ENCODE measurements around the gene CCZ1B. TPM values are rescaled to one million over a fixed set of nuclear protein-coding genes. Genes with fewer than 3 reads are reported as not detected.
"Not testable (repeated sequence)": the region's sequence is repeated elsewhere in the genome, so short reads cannot be mapped to it uniquely, and the experiment has no call there.

CCZ1B gene
- total and polyA plus RNA-seq, 2 of the 8 experiments (the other 6 are each of a cell fraction or from before 2014, with no cell fraction given) = 18.0 to 55.2 TPM

DNA sequence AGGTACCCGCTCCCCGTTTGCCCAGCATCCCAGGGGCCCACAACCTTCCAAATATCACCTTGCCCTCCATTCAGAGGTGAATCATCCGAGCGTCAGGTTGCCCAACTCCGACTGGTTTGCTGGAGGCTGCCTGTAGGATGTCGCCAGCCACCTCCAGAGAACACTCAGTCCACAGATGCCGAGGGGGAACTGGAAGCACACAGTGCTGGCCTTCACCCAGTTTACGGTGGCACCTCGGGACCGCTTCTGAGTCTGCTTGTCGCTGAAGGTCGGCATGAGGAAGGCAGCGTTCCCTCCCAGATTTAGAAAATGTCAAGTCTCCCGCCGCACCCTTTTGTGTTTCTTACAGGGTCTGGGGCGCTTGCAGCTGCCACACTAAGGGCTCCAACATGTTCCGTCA lies 27.6 kb upstream of the CCZ1B start:
- H2AK5ac ChIP-seq (ENCODE audit: low read depth, low read length); H3K4me1 ChIP-seq (replicated peaks in 1 of 4; ENCODE audit: control insufficient read depth in 3 of 4, insufficient read depth in 4 of 4, low read length in 3 of 4); H3K4me3 ChIP-seq (ENCODE audit: extremely low read depth in 1 of 4, insufficient read depth in 2 of 4, low read depth in 3 of 4, low read length in 4 of 4); POLR2A ChIA-PET (ENCODE audit: partially characterized antibody); H3K79me1 ChIP-seq (ENCODE audit: low read depth, low read length); H4K8ac ChIP-seq (ENCODE audit: extremely low read depth, insufficient read depth, low read length); H4K5ac ChIP-seq (ENCODE audit: insufficient read length, low read depth, low read length); H3K14ac ChIP-seq (ENCODE audit: insufficient read length); H2BK12ac ChIP-seq (ENCODE audit: low read depth, low read length); H3K9me3 ChIP-seq (ENCODE audit: insufficient read depth in 2 of 2, low read depth in 1 of 2, low read length in 1 of 2); H4K20me1 ChIP-seq (replicated peaks in 1 of 2; ENCODE audit: control insufficient read depth in 1 of 2, insufficient read depth in 2 of 2, low read length in 2 of 2); H3K56ac ChIP-seq (replicated peaks; ENCODE audit: insufficient read length, low read depth, low read length); H3K27me3 ChIP-seq (replicated peaks in 1 of 4; ENCODE audit: control insufficient read depth in 3 of 4, extremely low read depth in 1 of 4, insufficient read depth in 3 of 4, low read length in 3 of 4); H3K79me2 ChIP-seq (ENCODE audit: control insufficient read depth in 1 of 2, insufficient read depth in 2 of 2, low read length in 2 of 2); H2BK20ac ChIP-seq (ENCODE audit: low read length); H3K27ac ChIP-seq (ENCODE audit: low read depth, low read length); H2AFZ ChIP-seq (ENCODE audit: low read length); DNase-seq (ENCODE audit: low read depth in 1 of 2, low spot score in 2 of 2); H3K18ac ChIP-seq (ENCODE audit: extremely low read depth, low read length); H3K23me2 ChIP-seq (ENCODE audit: low read depth, low read length); H2BK5ac ChIP-seq (ENCODE audit: low read depth, low read length); H2BK15ac ChIP-seq (ENCODE audit: low read length); H3K4ac ChIP-seq (replicated peaks; ENCODE audit: insufficient read length, low read depth, low read length); H2BK120ac ChIP-seq (replicated peaks; ENCODE audit: low read depth, low read length); FAIRE-seq; H3K9ac ChIP-seq (replicated peaks in 1 of 4; ENCODE audit: extremely low read depth in 1 of 4, low read depth in 3 of 4, low read length in 3 of 4); H4K91ac ChIP-seq (replicated peaks; ENCODE audit: insufficient read length, low read length); H3K4me2 ChIP-seq (ENCODE audit: insufficient read depth in 1 of 2, low read depth in 2 of 2, low read length in 2 of 2); H3K23ac ChIP-seq (ENCODE audit: insufficient read length); CTCF ChIA-PET (ENCODE audit: partially characterized antibody); H3K36me3 ChIP-seq (ENCODE audit: control insufficient read depth in 2 of 4, insufficient read depth in 4 of 4, low read length in 3 of 4): not testable (repeated sequence)
- WGBS, 2 experiments (ENCODE audit: extremely low coverage in 1 of 2, insufficient coverage in 1 of 2, insufficient read length in 1 of 2, insufficient replicate concordance in 2 of 2, low coverage in 1 of 2, low lambda C conversion rate in 2 of 2, missing lambda C conversion rate in 1 of 2) = 84% methylated on average over 17 of the region's 17 CpGs; no CpG with 5 or more reads in 1 of the 2 experiments

DNA sequence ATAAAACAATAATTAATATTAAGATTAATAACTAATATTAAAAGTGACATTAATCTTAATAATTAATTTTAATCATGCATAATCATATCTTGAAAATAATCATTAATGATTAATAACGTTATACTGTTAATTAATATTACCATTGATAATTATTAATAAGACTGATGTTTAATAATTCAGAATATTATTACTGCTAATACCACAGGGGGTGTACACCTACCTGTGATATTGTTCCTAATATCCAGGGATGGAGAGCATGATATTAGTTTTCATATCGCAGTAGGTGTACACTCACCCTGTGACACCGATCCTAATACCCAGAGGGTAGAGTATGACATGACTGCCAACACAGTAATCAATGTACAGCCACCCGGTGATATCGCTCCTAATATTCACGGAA lies 23.1 kb upstream of the CCZ1B start:
- H2BK120ac ChIP-seq (replicated peaks; ENCODE audit: low read depth, low read length); H2BK5ac ChIP-seq (ENCODE audit: low read depth, low read length); H3K9ac ChIP-seq (replicated peaks in 1 of 4; ENCODE audit: extremely low read depth in 1 of 4, low read depth in 3 of 4, low read length in 3 of 4); CTCF ChIA-PET (ENCODE audit: partially characterized antibody); H3K14ac ChIP-seq (ENCODE audit: insufficient read length); H3K4ac ChIP-seq (replicated peaks; ENCODE audit: insufficient read length, low read depth, low read length); H3K4me3 ChIP-seq (ENCODE audit: extremely low read depth in 1 of 4, insufficient read depth in 2 of 4, low read depth in 3 of 4, low read length in 4 of 4); POLR2A ChIA-PET (ENCODE audit: partially characterized antibody); DNase-seq (ENCODE audit: low read depth in 1 of 2, low spot score in 2 of 2); H3K36me3 ChIP-seq (ENCODE audit: control insufficient read depth in 2 of 4, insufficient read depth in 4 of 4, low read length in 3 of 4); H3K4me2 ChIP-seq (ENCODE audit: insufficient read depth in 1 of 2, low read depth in 2 of 2, low read length in 2 of 2); H2AK5ac ChIP-seq (ENCODE audit: low read depth, low read length); H3K27ac ChIP-seq (ENCODE audit: low read depth, low read length); H3K56ac ChIP-seq (replicated peaks; ENCODE audit: insufficient read length, low read depth, low read length); H3K23me2 ChIP-seq (ENCODE audit: low read depth, low read length); FAIRE-seq; H3K79me2 ChIP-seq (ENCODE audit: control insufficient read depth in 1 of 2, insufficient read depth in 2 of 2, low read length in 2 of 2); H4K8ac ChIP-seq (ENCODE audit: extremely low read depth, insufficient read depth, low read length); H3K23ac ChIP-seq (ENCODE audit: insufficient read length); H2AFZ ChIP-seq (ENCODE audit: low read length); H4K20me1 ChIP-seq (replicated peaks in 1 of 2; ENCODE audit: control insufficient read depth in 1 of 2, insufficient read depth in 2 of 2, low read length in 2 of 2); H2BK15ac ChIP-seq (ENCODE audit: low read length); H3K4me1 ChIP-seq (replicated peaks in 1 of 4; ENCODE audit: control insufficient read depth in 3 of 4, insufficient read depth in 4 of 4, low read length in 3 of 4); H3K79me1 ChIP-seq (ENCODE audit: low read depth, low read length); H2BK20ac ChIP-seq (ENCODE audit: low read length); H4K5ac ChIP-seq (ENCODE audit: insufficient read length, low read depth, low read length); H4K91ac ChIP-seq (replicated peaks; ENCODE audit: insufficient read length, low read length); H3K18ac ChIP-seq (ENCODE audit: extremely low read depth, low read length); H3K9me3 ChIP-seq (ENCODE audit: insufficient read depth in 2 of 2, low read depth in 1 of 2, low read length in 1 of 2); H2BK12ac ChIP-seq (ENCODE audit: low read depth, low read length); H3K27me3 ChIP-seq (replicated peaks in 1 of 4; ENCODE audit: control insufficient read depth in 3 of 4, extremely low read depth in 1 of 4, insufficient read depth in 3 of 4, low read length in 3 of 4): not testable (repeated sequence)
- WGBS, 2 experiments (ENCODE audit: extremely low coverage in 1 of 2, insufficient coverage in 1 of 2, insufficient read length in 1 of 2, insufficient replicate concordance in 2 of 2, low coverage in 1 of 2, low lambda C conversion rate in 2 of 2, missing lambda C conversion rate in 1 of 2) = 92% methylated on average over 6 of the region's 6 CpGs; no CpG with 5 or more reads in 1 of the 2 experiments

Measured in H1 (cell line).